Aorta (tissue), 5 donors: ENCODE measurements around the gene ABHD14A. TPM values are rescaled to one million over a fixed set of nuclear protein-coding genes. Genes with fewer than 3 reads are reported as not detected.

Experiments
- ATAC-seq: fragments of 200-7000 bp; cut with Tn5 transposase; one replicate; pipeline ENCODE4 v1.9.1; 2022; ENCODE audit warnings: moderate library complexity; ENCODE audit not compliant: low FRiP score
- DNase-seq, 2 donors: peaks; one replicate each; pipeline ENCODE4 v3.0.0-alpha.2; 2020
- H3K27ac ChIP-seq, 2 donors: one replicate each; pipeline ENCODE4 v1.5.1; 2013; ENCODE audit warnings: low read length in 2 of 2, mild to moderate bottlenecking in 2 of 2, moderate library complexity in 2 of 2, control low read depth in 1 of 2, inconsistent platforms in 1 of 2, low read depth in 1 of 2
- H3K27me3 ChIP-seq, 2 donors: one replicate each; pipeline ENCODE4 v1.6.1; 2013; ENCODE audit warnings: control low read depth in 1 of 2, low read length in 1 of 2, mild to moderate bottlenecking in 1 of 2, moderate library complexity in 1 of 2; ENCODE audit not compliant: insufficient read depth in 2 of 2, control insufficient read depth in 1 of 2
- H3K36me3 ChIP-seq, 2 donors: one replicate each; pipeline ENCODE4 v1.6.1; 2013; ENCODE audit warnings: control low read depth in 1 of 2, low read length in 1 of 2, mild to moderate bottlenecking in 1 of 2; ENCODE audit not compliant: insufficient read depth in 2 of 2, control insufficient read depth in 1 of 2
- H3K4me1 ChIP-seq, 2 donors: one replicate each; pipeline ENCODE4 v1.6.1; 2013; ENCODE audit warnings: low read length in 2 of 2, control low read depth in 1 of 2, mild to moderate bottlenecking in 1 of 2, moderate library complexity in 1 of 2; ENCODE audit not compliant: insufficient read depth in 2 of 2, control insufficient read depth in 1 of 2
- H3K4me3 ChIP-seq, 2 donors: one replicate each; pipeline ENCODE4 v1.5.1; 2013; ENCODE audit warnings: low read length in 2 of 2, control low read depth in 1 of 2, mild to moderate bottlenecking in 1 of 2
- H3K9me3 ChIP-seq: one replicate; pipeline ENCODE4 v1.6.1; 2013; ENCODE audit warnings: mild to moderate bottlenecking, low read length; ENCODE audit not compliant: control insufficient read depth
- WGBS, 2 donors: extraction: QIAGEN DNeasy Blood & Tissue Kit; methylation state at CpG; one replicate each; pipeline ENCODE4 v1.1.7; 2013; 5-methylcytosine and 5-hydroxymethylcytosine counted together
- intact Hi-C, 2 donors: fragments of 100-400 bp; cut with DNase I; formaldehyde crosslinking; loops; one replicate each; pipeline versions ENCODE4 v1.14.2 to v1.15.0; 2022
- polyA plus RNA-seq, 2 donors: library from polyadenylated mRNA; stranded (reverse); fragments of 200-250 nt; gene quantifications; one replicate each; pipeline ENCODE4 v1.2.3, GENCODE V29; 2013
- total RNA-seq, 2 donors: library from RNA; stranded (reverse); fragmentation: NEBNext Ultra II Directional; extraction: Animal tissue kit (Norgen Biotek cat#: 25700); gene quantifications; one replicate each; pipeline ENCODE4 v1.2.1, GENCODE V29; 2021
- donor health status: healthy with polysubstance abuse.
- donor health status: Bipolar disorder and iron deficiency.
- donor health status: DM: no; HTN: no; CAD: no.
- donor health status: DM: no; HTN: no; CAD: no.
- donor health status: DM: yes; HTN: yes; CAD: no.

ABHD14A gene
- total and polyA plus RNA-seq, 4 donors: 4.7 to 23.0 (median 12.7) TPM

DNA sequence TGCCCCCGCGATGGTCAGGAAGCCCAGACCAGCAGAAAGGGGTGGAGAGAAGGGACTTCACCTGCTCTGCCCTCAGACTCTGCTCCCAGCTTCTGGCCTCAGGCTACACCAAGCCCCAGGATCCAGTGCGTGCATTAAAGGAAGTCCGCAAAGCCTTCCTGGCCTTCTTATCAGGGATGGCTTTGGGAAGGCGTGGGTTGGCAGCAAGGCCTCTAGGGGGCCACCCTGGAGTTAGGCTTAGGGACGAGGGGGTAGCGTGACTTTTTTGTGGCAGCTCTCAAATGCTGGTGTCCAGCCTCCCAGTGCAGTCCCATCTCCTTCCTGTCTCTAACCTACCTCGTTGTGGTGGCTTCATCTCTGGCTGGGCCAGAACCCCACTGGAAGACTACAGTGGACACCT, 39.7 kb downstream of the ABHD14A start:
- intact Hi-C loops: loop anchor here in 1 of 2 donors (5.0 kb wide), 1 partner anchor 38 kb away; no protein-coding TSS in a partner anchor
- H3K4me1 ChIP-seq: no peaks in the 10 kb centered on the region
- 82 to 87% methylated on average over 8 of the region's 8 CpGs for WGBS, 2 donors

DNA sequence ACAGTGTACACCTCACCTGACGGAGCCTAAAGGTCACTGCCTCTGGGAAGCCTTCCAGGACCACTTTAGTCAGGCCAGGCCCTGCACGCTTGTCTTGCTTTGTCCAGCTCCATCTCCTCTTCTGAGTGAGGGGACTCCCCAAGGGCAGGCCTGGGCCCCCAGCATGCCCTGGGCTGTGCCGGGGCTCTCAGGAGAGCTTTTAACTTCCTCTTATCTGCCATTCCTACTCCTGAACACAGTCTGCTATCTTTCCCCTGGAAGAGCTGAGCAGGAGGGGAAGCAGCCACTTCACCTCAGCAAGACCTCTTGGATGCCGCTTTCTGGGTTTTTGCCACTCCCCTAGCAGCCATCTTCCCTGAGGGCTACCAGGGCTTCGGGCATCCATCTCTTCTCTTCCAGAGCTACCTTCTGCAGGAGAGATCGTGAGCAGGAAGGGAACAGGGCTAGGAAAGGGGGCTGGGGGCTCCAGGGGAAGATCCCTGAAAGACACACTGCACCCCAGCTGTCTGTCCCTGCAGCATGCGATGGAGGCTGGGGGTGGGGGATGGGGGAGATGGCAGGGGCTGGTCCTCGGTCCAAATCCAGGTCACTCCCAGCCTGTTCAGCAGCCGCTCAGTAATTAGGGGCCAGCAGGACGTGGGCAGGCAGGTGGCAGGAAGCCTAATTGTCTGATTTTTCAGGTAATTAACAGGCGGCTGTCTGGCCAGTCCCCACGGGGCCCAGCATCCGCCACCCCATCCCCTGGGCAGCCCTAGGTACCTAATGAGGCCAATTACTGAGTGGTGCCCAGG, 40.8 kb downstream of the ABHD14A start:
- ATAC-seq (no peak), DNase-seq (no peak)
- intact Hi-C loops: loop anchor here in 1 of 2 donors (5.0 kb wide), 1 partner anchor 37 kb away; no protein-coding TSS in a partner anchor
- 95 to 97% methylated on average over 13 of the region's 13 CpGs for WGBS, 2 donors
- Histone ChIP-seq H3K36me3 (no peaks in the 10 kb centered on the region), H3K27me3 (no peaks in the 10 kb centered on the region), H3K4me3 (no peak overlapping the region), H3K27ac (no peak overlapping the region), H3K9me3 (no peaks in the 10 kb centered on the region), H3K4me1 (no peaks in the 10 kb centered on the region)

More for the DNA sequence above, 39.7 kb downstream of the ABHD14A start:
- H3K27ac ChIP-seq: no peak overlapping the region
- no peaks in the 10 kb centered on the region for H3K9me3 ChIP-seq
- H3K4me3 ChIP-seq: no peak overlapping the region
- no peaks in the 10 kb centered on the region for H3K27me3 ChIP-seq
- no peaks in the 10 kb centered on the region for H3K36me3 ChIP-seq
- DNase-seq: no peak
- no peak for ATAC-seq

DNA sequence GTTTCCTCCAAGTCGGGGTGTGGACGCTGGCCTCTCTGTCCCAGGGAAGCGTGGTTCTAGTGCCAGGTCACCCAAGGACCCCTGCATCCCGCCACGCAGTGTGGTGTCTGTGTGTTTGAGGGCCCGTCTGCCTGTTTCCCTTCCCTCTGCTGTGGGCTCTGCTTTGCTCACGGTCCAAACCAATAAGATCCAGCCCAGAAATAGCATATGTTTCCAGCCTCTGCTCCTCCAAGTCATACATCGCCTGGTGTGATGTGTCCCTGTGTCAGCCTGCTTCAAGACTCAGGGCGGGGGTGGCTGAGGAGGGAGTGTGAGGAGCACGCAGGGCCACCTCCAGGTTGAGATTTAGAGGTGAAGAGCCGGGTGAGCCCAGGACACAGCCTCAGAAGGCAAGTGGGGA, 42.7 kb downstream of the ABHD14A start:
- intact Hi-C loops: loop anchor here in 1 of 2 donors (5.0 kb wide), 1 partner anchor 35 kb away; no protein-coding TSS in a partner anchor
- Histone ChIP-seq H3K27me3 (no peaks in the 10 kb centered on the region), H3K4me3 (no peak overlapping the region), H3K27ac (peak overlapping the region in 1 of 2 donors; percentile 46), H3K36me3 (no peaks in the 10 kb centered on the region), H3K4me1 (peaks cover 0 to 10% of the 10 kb centered on the region in 2 donors), H3K9me3 (no peaks in the 10 kb centered on the region)
- WGBS, 2 donors: 67 to 69% methylated on average over 11 of the region's 11 CpGs
- DNase-seq (no peak), ATAC-seq (no peak)

DNA sequence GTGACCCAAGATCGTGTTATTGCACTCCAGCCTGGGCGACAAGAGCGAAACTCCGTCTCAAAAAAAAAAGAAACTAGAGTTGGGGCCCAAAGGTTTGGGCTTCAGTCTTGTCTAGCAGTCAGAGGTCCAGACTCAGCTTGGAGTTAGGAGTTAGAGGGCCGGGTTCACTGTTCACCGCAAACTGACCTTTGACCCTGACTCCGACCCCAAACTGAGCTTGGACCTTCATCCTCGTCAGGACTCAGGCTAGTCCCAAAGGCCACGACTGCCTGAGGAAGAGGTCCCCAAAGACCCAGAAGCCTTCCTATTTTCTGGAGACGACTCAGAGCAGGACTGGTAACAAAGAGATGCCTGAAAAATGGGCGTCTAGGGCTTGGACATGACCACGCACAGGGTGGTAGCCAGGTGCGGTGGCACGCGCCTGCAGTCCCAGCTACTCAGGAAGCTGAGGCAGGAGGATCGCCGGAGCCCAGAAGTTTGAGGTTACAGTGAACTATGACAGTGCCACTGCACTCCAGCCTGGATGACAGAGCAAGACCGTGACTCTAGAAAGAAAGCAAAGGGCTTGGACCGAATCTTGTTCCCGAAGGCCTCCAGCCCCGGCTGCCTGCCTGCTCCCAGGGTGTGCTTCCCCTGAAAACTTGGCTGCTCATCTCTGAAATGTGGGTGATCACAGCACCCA, 43.6 kb downstream of the ABHD14A start:
- Histone ChIP-seq H3K9me3 (no peaks in the 10 kb centered on the region), H3K4me3 (no peak overlapping the region), H3K27me3 (no peaks in the 10 kb centered on the region), H3K27ac (peak overlapping the region; percentile 76 to 88), H3K4me1 (peaks cover 0 to 10% of the 10 kb centered on the region in 2 donors), H3K36me3 (no peaks in the 10 kb centered on the region)
- ATAC-seq: no peak
- no peak for DNase-seq
- intact Hi-C loops: loop anchor here (2.0 to 5.0 kb wide), 2 partner anchors 28 to 34 kb away; no protein-coding TSS in a partner anchor
- WGBS, 2 donors: 93% methylated on average over 21 of the region's 21 CpGs

DNA sequence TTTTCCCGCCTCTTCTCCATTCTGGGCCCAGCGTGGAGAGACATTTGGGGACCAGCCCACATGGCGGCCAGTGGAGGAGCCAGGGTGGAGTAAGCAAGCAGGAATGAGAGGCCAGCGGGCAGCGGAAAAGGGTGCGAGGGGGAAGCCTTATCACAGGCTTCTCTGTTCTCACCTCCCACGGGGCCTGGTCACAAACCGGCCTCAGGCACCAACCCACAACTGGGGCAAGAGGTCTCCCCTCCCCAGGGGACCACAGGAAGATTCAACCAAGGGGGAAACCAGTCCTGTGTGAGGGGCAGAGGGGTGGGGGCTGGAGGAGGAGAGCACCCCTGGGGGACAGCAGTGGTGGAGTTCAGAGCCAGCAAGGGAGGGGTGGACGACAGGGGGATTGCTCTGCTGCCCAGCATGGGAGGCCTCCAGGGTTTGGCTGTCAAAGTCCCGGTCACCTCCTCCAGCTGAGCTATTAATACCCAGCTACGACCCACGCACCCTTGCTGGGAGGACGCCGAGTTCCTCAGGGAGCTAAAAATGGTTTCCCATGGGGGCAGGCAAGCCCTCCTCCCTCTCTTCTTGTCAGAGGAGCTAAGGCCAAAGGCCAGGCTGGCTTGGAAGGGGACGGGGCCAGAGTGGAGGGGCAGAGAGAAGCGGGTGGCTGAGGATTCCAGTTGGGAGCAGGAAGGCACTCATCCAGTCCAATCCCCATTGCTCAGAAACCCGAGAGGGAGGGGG, 44.7 kb downstream of the ABHD14A start:
- peak; percentile 84 to 93 for DNase-seq
- Histone ChIP-seq H3K27me3 (no peaks in the 10 kb centered on the region), H3K27ac (peak overlapping the region; percentile 76 to 88), H3K4me3 (no peak overlapping the region), H3K9me3 (no peaks in the 10 kb centered on the region), H3K36me3 (no peaks in the 10 kb centered on the region), H3K4me1 (peaks cover 0 to 12% of the 10 kb centered on the region in 2 donors)
- peak; percentile 73 for ATAC-seq
- intact Hi-C loops: loop anchor here (2.0 to 5.0 kb wide), 2 partner anchors 27 to 33 kb away; no protein-coding TSS in a partner anchor
- 2 to 6% methylated on average over 17 of the region's 17 CpGs for WGBS, 2 donors

DNA sequence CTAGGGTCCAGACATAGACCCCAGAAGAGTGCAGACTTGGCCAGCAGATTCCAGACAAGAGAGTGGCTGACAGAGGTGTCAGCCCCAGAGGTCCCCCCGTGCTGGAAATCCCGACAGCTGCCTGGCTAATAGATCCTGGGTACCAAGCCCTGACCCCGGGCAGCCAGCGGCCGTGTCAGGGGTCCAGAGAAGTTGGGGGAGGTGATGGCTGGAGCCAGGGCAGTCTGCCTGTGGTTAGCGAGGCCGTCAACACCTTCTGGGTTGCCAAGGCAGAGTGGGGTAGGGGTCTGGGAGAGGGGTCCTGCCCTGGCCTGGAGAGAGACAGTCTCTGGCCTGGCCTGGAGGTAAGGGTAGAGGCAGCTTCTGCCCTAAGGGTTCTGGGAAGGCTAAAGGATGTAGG, 45.9 kb downstream of the ABHD14A start:
- WGBS, 2 donors: 97 to 98% methylated on average over 7 of the region's 7 CpGs
- intact Hi-C loops: no loop called here
- Histone ChIP-seq H3K36me3 (no peaks in the 10 kb centered on the region), H3K27me3 (no peaks in the 10 kb centered on the region), H3K9me3 (no peaks in the 10 kb centered on the region), H3K4me1 (peaks cover 0 to 12% of the 10 kb centered on the region in 2 donors), H3K4me3 (no peak overlapping the region), H3K27ac (peak overlapping the region in 1 of 2 donors; percentile 54)
- no peak for ATAC-seq
- no peak for DNase-seq

DNA sequence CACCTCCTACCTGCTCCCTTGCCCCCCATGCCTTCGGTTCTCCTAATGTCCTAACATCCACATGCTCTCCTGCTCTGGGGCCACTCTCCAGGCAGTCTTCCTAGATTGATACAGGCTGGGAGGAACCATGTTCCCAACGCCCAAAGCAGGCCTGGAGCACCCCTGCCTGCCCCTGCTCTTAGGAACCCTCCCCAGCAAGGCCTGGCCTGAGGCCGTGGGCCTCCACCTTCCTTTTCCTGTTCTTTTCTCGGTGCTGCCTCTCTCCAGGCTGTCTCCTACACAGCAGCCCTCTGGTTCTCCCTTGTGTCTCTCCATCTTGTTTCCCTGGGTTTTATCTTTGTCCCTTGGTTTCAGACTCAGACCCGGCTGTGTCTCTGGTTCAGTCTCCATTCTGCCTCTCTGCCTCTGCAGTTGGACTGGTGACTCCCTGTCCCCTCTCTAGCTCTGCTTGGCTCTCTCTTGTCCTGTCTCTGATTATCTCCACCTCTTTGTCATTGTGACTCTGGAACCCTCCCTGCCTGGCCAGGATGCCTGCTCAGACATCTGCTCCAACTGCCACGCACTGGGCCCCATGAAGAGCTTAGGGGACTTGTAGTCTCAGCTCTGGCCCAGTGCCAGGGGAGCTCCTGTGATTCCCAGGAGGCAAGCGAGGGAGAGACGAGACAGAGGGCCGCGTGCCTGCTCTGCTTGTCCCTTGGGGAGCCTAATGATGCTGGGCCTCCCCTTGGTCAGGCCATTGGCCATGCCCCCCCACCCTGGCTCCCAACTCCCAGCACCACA, 46.8 kb downstream of the ABHD14A start:
- 59 to 60% methylated on average over 10 of the region's 10 CpGs for WGBS, 2 donors
- DNase-seq (peak; percentile 60 to 86), ATAC-seq (no peak)
- intact Hi-C loops: no loop called here
- H3K27me3 ChIP-seq: no peaks in the 10 kb centered on the region
- no peak overlapping the region for H3K4me3 ChIP-seq
- peaks cover 0 to 12% of the 10 kb centered on the region in 2 donors for H3K4me1 ChIP-seq
- no peaks in the 10 kb centered on the region for H3K9me3 ChIP-seq
- H3K27ac ChIP-seq: peak overlapping the region; percentile 2 to 54
- no peaks in the 10 kb centered on the region for H3K36me3 ChIP-seq
